Measurements from ENCODE around the gene PRKAB1. TPM values are rescaled to one million over a fixed set of nuclear protein-coding genes. Genes with fewer than 3 reads are reported as not detected.

PRKAB1 gene
- total RNA-seq, 8 experiments from 2014 or later = 24.9 to 52.4 (median 34.9) TPM

DNA sequence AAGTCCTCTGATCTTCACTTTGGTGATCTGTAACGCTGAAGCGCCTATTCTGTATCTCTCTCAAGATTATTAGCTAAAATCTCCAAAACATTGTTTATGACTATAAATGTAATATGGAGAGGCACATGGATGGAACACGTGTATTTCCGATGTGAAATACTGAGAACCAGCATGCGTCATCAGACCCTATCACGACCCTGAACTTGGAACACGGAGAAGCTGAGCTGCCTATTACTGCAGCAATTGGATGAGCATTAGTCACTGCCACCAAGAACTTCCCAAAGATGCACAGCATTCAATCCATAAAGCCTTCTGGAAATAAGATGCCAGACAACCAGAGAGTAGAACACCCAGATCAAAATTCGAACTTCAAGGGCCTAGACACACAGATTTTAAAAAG, 61.9 kb downstream of the PRKAB1 start:
- 87 to 100% (median 94%) methylated on average over 2 to 8 of the region's 8 CpGs; no CpG with 5 or more reads in 1 of the 10 experiments for WGBS, 10 experiments
- no peak overlapping the region for H3K4me3 ChIP-seq
- H3K27ac ChIP-seq = no peak overlapping the region
- ATAC-seq (replicated peaks in 6 of 8) = no peak
- in situ Hi-C loops (cut with MboI; ENCODE audit: low pct_unique_long_range_greater_than_20kb in 2 of 9, low sequenced_read_pairs in 9 of 9, unreplicated experiment in 9 of 9) = no loop called here
- H3K4me1 ChIP-seq (replicated peaks in 1 of 2) = no peaks in the 10 kb centered on the region

DNA sequence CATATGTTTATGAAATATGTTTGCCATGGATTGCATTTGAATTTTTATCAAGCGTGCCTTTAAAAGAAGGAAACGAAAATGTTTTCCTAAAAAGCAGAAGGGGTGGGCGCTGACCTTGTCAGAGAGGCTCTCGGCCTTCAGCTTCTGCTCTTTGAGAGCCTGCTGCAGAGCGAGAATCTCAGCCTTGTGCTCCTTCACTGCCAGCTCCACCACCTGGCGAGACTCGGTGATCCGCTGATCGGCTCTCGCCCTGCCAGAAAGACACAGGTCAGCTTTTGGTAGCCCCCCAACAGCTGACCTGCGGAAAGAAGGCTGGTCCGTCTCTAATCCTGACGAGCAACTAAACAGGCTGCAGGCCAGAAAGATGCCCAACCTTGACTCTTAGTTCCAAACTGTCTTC, 62.4 kb downstream of the PRKAB1 start:
- Histone ChIP-seq H3K4me1 (replicated peaks in 1 of 2) (no peaks in the 10 kb centered on the region), H3K4me3 (no peak overlapping the region), H3K27ac (no peak overlapping the region)
- WGBS, 10 experiments = 80 to 100% (median 96%) methylated on average over 2 to 9 of the region's 13 CpGs; no CpG with 5 or more reads in 4 of the 10 experiments
- ATAC-seq (replicated peaks in 6 of 8) = no peak
- in situ Hi-C loops (cut with MboI; ENCODE audit: low pct_unique_long_range_greater_than_20kb in 2 of 9, low sequenced_read_pairs in 9 of 9, unreplicated experiment in 9 of 9) = no loop called here

Other genes with a start within 250 kb of the PRKAB1 start
- gene TMEM233, start 74.4 kb upstream of the PRKAB1 start, total RNA-seq = 1 to 10 TPM in 2 of 8 experiments, under 1 TPM in 6; 0.09 to 5.2 (median 0.28) TPM
- gene CIT, start 209.2 kb downstream of the PRKAB1 start, total RNA-seq = 10 to 100 TPM in 3 of 8 experiments, 1 to 10 TPM in 5; 2.2 to 35.6 (median 6.9) TPM